Measurements from ENCODE around the gene TTC21A. TPM values are rescaled to one million over a fixed set of nuclear protein-coding genes. Genes with fewer than 3 reads are reported as not detected.

The TTC21A gene
- total RNA-seq, 4 donors from 2014 or later: 0.33 to 4.3 (median 1.1) TPM

GRCh38 chr3:39096775-39097174 lies 10.7 kb upstream of the TTC21A start:
- intact Hi-C loops (cut with DNase I; ENCODE audit: low total_unique reads): no loop called here
- no peaks in the 10 kb centered on the region for H3K27me3 ChIP-seq
- TF ChIP-seq, protein P1, sequence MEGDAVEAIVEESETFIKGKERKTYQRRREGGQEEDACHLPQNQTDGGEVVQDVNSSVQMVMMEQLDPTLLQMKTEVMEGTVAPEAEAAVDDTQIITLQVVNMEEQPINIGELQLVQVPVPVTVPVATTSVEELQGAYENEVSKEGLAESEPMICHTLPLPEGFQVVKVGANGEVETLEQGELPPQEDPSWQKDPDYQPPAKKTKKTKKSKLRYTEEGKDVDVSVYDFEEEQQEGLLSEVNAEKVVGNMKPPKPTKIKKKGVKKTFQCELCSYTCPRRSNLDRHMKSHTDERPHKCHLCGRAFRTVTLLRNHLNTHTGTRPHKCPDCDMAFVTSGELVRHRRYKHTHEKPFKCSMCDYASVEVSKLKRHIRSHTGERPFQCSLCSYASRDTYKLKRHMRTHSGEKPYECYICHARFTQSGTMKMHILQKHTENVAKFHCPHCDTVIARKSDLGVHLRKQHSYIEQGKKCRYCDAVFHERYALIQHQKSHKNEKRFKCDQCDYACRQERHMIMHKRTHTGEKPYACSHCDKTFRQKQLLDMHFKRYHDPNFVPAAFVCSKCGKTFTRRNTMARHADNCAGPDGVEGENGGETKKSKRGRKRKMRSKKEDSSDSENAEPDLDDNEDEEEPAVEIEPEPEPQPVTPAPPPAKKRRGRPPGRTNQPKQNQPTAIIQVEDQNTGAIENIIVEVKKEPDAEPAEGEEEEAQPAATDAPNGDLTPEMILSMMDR (IDR thresholded peaks at IDR 0.05 in 4 of 5, conservative IDR thresholded peaks at IDR 0.05 in 1 of 5): no peak
- no peak for TF ChIP-seq POLR2A (IDR thresholded peaks at IDR 0.05)
- H3K4me1 ChIP-seq: no peaks in the 10 kb centered on the region
- ATAC-seq: no peak
- in situ Hi-C loops (cut with MboI; ENCODE audit: low sequenced_read_pairs in 4 of 4): no loop called here
- DNase-seq: no peak
- peaks cover 0 to 85% of the 10 kb centered on the region in 2 donors for H3K36me3 ChIP-seq
- H3K9me3 ChIP-seq: no peaks in the 10 kb centered on the region
- H3K4me3 ChIP-seq: no peak overlapping the region
- no peak overlapping the region for H3K27ac ChIP-seq

DNA sequence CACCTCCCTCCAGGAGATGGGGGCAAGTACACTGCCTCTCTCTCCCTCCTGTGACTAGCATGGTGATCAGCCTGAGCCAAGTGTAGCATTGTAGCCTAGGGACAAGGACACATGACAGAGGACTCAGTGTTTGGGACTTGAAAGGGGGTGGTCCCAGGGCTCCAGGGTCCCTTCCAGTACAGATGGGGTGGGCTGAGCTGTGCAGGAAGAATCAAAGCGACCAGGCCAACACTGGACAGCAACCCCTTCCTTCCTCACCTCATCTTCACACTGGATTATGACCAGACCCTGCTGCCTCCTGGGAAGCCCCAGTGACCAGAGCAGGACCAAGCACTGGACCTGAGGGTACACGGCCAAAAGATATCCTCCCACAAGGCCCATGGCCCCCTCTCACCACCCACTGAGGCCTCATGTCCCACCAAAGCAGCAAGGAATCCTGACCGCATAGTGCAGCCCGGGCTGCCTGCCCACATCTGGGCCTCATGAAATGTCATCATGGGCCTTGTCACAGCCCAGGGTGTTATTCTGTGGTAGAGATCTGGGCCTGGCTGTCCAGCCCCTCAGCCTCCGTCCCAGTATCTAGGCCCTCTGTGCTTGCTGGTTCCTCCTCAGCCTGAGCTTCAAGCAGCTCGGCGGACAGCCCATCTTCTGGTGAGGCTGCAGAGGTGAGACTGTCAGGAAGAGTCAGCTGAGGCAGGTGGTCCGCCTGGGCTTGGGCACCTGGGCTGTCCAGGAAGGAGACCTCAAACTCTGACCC lies 9.6 kb upstream of the TTC21A start:
- Histone ChIP-seq H3K4me3 (no peak overlapping the region), H3K9me3 (no peaks in the 10 kb centered on the region), H3K36me3 (peaks cover 0 to 76% of the 10 kb centered on the region in 2 donors), H3K4me1 (peaks cover 0 to under 1% of the 10 kb centered on the region in 2 donors), H3K27ac (no peak overlapping the region), H3K27me3 (no peaks in the 10 kb centered on the region)
- intact Hi-C loops (cut with DNase I; ENCODE audit: low total_unique reads): no loop called here
- no peak for ATAC-seq
- DNase-seq: no peak
- TF ChIP-seq, protein P1 (IDR thresholded peaks at IDR 0.05 in 4 of 5, conservative IDR thresholded peaks at IDR 0.05 in 1 of 5): no peak
- TF ChIP-seq POLR2A (IDR thresholded peaks at IDR 0.05): no peak
- in situ Hi-C loops (cut with MboI; ENCODE audit: low sequenced_read_pairs in 4 of 4): no loop called here

DNA sequence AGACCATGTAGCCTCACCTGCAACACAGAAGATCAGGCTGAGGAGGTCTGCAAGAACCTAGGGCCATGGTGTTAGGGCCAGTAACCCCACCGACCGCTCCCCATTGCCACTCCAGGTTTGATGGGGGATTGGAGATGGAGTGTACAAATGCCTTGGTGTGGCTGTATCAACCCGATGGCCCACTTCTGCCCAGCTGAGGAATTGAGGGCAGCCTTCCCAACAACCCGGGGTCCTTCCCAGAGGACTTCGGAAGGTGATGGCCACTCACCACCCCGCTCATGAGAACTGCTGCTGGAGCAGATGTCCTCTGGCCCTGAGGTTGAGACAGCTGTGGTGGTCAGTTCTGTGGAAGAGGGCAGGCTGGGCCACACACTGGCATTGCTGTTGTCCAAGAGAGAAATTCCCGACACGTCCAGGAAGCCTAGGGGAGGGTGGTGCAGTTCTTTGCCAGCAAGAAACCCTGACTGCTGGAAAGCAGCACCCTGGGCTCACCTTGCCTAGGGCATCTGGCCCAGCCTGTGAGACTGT lies 8.9 kb upstream of the TTC21A start:
- Histone ChIP-seq H3K36me3 (peaks cover 0 to 70% of the 10 kb centered on the region in 2 donors), H3K27ac (no peak overlapping the region), H3K9me3 (no peaks in the 10 kb centered on the region), H3K4me3 (no peak overlapping the region), H3K27me3 (no peaks in the 10 kb centered on the region), H3K4me1 (peaks cover 0 to 7% of the 10 kb centered on the region in 2 donors)
- DNase-seq: no peak
- ATAC-seq: no peak
- intact Hi-C loops (cut with DNase I; ENCODE audit: low total_unique reads) (no loop called here), in situ Hi-C loops (cut with MboI; ENCODE audit: low sequenced_read_pairs in 4 of 4) (no loop called here)
- no peak for TF ChIP-seq POLR2A (IDR thresholded peaks at IDR 0.05)

DNA sequence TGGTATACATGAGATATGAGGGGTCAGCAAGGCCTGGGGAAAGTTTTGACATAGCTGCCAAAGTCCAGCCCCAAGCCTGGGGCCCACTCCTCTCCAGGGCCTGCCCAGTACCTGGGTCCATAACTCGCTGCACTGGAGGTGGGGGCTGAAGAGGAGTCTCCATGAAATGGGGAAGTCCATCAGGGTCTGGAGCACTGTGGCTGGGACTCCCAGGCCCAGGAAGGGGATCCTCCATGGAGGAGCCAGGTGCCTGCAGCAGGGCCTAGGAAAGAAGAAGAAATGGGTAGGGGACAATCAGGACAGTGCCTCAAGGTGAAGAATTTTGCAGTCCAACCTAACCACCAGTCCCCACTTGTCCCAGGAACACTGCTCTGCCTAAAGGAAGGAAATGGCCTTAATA lies 8.2 kb upstream of the TTC21A start:
- peaks cover 0 to 62% of the 10 kb centered on the region in 2 donors for H3K36me3 ChIP-seq
- in situ Hi-C loops (cut with MboI; ENCODE audit: low sequenced_read_pairs in 4 of 4): no loop called here

More for the DNA sequence above, 8.2 kb upstream of the TTC21A start:
- no peak overlapping the region for H3K27ac ChIP-seq
- TF ChIP-seq, protein P1 (IDR thresholded peaks at IDR 0.05 in 4 of 5, conservative IDR thresholded peaks at IDR 0.05 in 1 of 5): no peak
- TF ChIP-seq POLR2A (IDR thresholded peaks at IDR 0.05): no peak
- intact Hi-C loops (cut with DNase I; ENCODE audit: low total_unique reads): no loop called here
- DNase-seq (no peak), ATAC-seq (no peak)
- H3K9me3 ChIP-seq: no peaks in the 10 kb centered on the region
- H3K27me3 ChIP-seq: no peaks in the 10 kb centered on the region
- H3K4me1 ChIP-seq: peaks cover 6 to 8% of the 10 kb centered on the region in 2 donors
- no peak overlapping the region for H3K4me3 ChIP-seq
